Stimulated activated CD4-positive, alpha-beta T cell treated with anti-CD3 and anti-CD28 coated beads, Interleukin-4, amount 100 ng/mL, for 4 hours (primary cell): ENCODE results near the gene DDOST.
"Not testable (repeated sequence)": the region's sequence is repeated elsewhere in the genome, so short reads cannot be mapped to it uniquely, and the experiment has no call there.

ENCODE experiments used
- DNase-seq, 2 experiments: peaks; one replicate each; pipeline ENCODE4 v3.0.0-alpha.2; 2020

DDOST gene

GRCh38 chr1:20689645-20690056 is 28.5 kb upstream of the DDOST start:
- no peak for DNase-seq

GRCh38 chr1:20686883-20687725 is 25.9 kb upstream of the DDOST start:
- DNase-seq, result no peak

- no peak for DNase-seq
Measured at GRCh38 chr1:20685741-20686140, 24.6 kb upstream of the DDOST start.

GRCh38 chr1:20685099-20685662 is 24.0 kb upstream of the DDOST start:
- no peak for DNase-seq

GRCh38 chr1:20684651-20685050 is 23.5 kb upstream of the DDOST start:
- DNase-seq, result no peak

GRCh38 chr1:20684050-20684620 is 23.0 kb upstream of the DDOST start:
- DNase-seq, result no peak

- no peak for DNase-seq
Measured at GRCh38 chr1:20683614-20684013, 22.4 kb upstream of the DDOST start.

- DNase-seq, result no peak
Measured at GRCh38 chr1:20682571-20683236, 21.5 kb upstream of the DDOST start.

GRCh38 chr1:20681999-20682398 is 20.8 kb upstream of the DDOST start:
- no peak for DNase-seq

- no peak for DNase-seq
Measured at GRCh38 chr1:20680269-20680668, 19.1 kb upstream of the DDOST start.

GRCh38 chr1:20678599-20678998 is 17.4 kb upstream of the DDOST start:
- DNase-seq, result no peak

- not testable (repeated sequence) for DNase-seq
Measured at GRCh38 chr1:20673626-20674025, 12.5 kb upstream of the DDOST start.

GRCh38 chr1:20672265-20672632 is 11.1 kb upstream of the DDOST start:
- no peak for DNase-seq

- DNase-seq, result no peak
Measured at GRCh38 chr1:20670936-20671335, 9.8 kb upstream of the DDOST start.

GRCh38 chr1:20668581-20668980 is 7.4 kb upstream of the DDOST start:
- no peak for DNase-seq

GRCh38 chr1:20666804-20667203 is 5.6 kb upstream of the DDOST start:
- no peak for DNase-seq

GRCh38 chr1:20666146-20666545 is 5.0 kb upstream of the DDOST start:
- DNase-seq, result no peak

- DNase-seq, result no peak
Measured at GRCh38 chr1:20665726-20666125, 4.6 kb upstream of the DDOST start.

GRCh38 chr1:20663969-20664715 is 3.0 kb upstream of the DDOST start:
- no peak for DNase-seq

GRCh38 chr1:20663365-20663764 is 2.2 kb upstream of the DDOST start:
- DNase-seq, result no peak

- no peak for DNase-seq
Measured at GRCh38 chr1:20662110-20662475, 924 bp upstream of the DDOST start.

- DNase-seq, result peak; percentile 4 to 7
Measured at GRCh38 chr1:20660847-20661206, 342 bp downstream of the DDOST start.

- DNase-seq, result no peak
Measured at GRCh38 chr1:20660363-20660762, 806 bp downstream of the DDOST start.
